ENCODE data around the gene CBFB. TPM values are rescaled to one million over a fixed set of nuclear protein-coding genes. Genes with fewer than 3 reads are reported as not detected.

CBFB gene
- total and polyA plus RNA-seq, 2 of the 13 experiments (the other 11 are each of a cell fraction or from before 2014, with no cell fraction given), result 22.1 to 70.8 TPM

DNA sequence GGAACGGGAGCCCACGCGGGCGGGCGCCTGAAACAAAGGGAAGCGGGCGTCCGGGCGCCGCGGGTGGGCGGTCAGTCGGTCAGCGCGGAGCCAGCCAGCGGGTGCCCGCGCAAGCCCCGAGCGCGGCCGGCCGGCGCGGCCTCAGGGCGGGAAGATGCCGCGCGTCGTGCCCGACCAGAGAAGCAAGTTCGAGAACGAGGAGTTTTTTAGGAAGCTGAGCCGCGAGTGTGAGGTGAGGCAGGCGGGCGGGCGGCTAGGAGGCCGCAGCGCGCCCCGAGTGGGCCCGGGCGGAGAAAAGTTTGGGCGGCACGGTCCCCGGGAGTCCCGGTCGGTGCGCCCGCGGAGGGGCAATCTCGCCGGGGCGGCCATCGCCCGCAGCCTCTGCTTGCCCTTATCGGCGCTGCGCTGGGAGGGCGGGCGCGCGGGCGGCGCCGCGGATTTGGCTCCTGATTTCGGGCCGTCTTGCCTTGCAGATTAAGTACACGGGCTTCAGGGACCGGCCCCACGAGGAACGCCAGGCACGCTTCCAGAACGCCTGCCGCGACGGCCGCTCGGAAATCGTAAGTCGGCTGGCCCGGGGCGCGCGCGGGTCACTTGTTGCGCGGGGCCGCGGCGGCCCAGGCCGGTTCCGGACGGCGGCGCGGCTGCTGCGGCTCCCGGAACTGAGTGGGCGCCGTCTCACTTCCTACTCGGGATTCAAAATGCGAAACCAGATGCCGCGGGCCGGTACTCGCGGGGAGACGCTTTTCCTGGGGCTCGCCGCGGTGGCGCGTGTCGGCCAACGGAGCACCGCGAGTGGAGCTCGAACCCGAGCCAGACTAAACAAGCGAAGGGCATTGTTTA lies 526 bp downstream of the CBFB start (continued):
- TF ChIP-seq IRF2 (CRISPR knock-in tag; IDR thresholded peaks at IDR 0.05) (0 out of 2 replicates have a peak, but pooled peaks have one; percentile 19), ZFP90 (CRISPR knock-in tag; IDR thresholded peaks at IDR 0.05; ENCODE audit: borderline replicate concordance) (peak; percentile 17; the same call in 1 of the 2 replicates), PBX2 (CRISPR knock-in tag; IDR thresholded peaks at IDR 0.05) (no peak), ONECUT2 (CRISPR knock-in tag; IDR thresholded peaks at IDR 0.05) (no peak), CENPX (CRISPR knock-in tag; IDR thresholded peaks at IDR 0.05) (no peak), E2F5 (CRISPR knock-in tag; conservative IDR thresholded peaks at IDR 0.05) (0 out of 2 replicates have a peak, but pooled peaks have one; percentile 65), AHR (CRISPR knock-in tag; IDR thresholded peaks at IDR 0.05) (no peak; the same call in 1 of the 2 replicates), SP2 (CRISPR knock-in tag; IDR thresholded peaks at IDR 0.05) (no peak; the same call in 1 of the 2 replicates), KLF11 (CRISPR knock-in tag; IDR thresholded peaks at IDR 0.05) (no peak)
- TF ChIP-seq, protein P1, sequence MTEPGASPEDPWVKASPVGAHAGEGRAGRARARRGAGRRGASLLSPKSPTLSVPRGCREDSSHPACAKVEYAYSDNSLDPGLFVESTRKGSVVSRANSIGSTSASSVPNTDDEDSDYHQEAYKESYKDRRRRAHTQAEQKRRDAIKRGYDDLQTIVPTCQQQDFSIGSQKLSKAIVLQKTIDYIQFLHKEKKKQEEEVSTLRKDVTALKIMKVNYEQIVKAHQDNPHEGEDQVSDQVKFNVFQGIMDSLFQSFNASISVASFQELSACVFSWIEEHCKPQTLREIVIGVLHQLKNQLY (CRISPR knock-in tag; IDR thresholded peaks at IDR 0.05), result no peak
- TF ChIP-seq, protein P2, sequence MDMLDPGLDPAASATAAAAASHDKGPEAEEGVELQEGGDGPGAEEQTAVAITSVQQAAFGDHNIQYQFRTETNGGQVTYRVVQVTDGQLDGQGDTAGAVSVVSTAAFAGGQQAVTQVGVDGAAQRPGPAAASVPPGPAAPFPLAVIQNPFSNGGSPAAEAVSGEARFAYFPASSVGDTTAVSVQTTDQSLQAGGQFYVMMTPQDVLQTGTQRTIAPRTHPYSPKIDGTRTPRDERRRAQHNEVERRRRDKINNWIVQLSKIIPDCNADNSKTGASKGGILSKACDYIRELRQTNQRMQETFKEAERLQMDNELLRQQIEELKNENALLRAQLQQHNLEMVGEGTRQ (IDR thresholded peaks at IDR 0.05; ENCODE audit: low read depth, low read length), result no peak
- TF ChIP-seq, protein P2 (CRISPR knock-in tag; IDR thresholded peaks at IDR 0.05; ENCODE audit: borderline replicate concordance), result no peak; the same call in 1 of the 2 replicates
- TF ChIP-seq, protein P3, sequence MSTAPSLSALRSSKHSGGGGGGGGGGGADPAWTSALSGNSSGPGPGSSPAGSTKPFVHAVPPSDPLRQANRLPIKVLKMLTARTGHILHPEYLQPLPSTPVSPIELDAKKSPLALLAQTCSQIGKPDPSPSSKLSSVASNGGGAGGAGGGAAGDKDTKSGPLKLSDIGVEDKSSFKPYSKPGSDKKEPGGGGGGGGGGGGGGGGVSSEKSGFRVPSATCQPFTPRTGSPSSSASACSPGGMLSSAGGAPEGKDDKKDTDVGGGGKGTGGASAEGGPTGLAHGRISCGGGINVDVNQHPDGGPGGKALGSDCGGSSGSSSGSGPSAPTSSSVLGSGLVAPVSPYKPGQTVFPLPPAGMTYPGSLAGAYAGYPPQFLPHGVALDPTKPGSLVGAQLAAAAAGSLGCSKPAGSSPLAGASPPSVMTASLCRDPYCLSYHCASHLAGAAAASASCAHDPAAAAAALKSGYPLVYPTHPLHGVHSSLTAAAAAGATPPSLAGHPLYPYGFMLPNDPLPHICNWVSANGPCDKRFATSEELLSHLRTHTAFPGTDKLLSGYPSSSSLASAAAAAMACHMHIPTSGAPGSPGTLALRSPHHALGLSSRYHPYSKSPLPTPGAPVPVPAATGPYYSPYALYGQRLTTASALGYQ (CRISPR knock-in tag; IDR thresholded peaks at IDR 0.05), result peak; percentile 73
- TF ChIP-seq, protein P4, sequence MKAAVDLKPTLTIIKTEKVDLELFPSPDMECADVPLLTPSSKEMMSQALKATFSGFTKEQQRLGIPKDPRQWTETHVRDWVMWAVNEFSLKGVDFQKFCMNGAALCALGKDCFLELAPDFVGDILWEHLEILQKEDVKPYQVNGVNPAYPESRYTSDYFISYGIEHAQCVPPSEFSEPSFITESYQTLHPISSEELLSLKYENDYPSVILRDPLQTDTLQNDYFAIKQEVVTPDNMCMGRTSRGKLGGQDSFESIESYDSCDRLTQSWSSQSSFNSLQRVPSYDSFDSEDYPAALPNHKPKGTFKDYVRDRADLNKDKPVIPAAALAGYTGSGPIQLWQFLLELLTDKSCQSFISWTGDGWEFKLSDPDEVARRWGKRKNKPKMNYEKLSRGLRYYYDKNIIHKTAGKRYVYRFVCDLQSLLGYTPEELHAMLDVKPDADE (CRISPR knock-in tag; IDR thresholded peaks at IDR 0.05), result 0 out of 2 replicates have a peak, but pooled peaks have one; percentile 54
